DND-41 (cell line): ENCODE results near the gene ABI3.

Experiments
- ATAC-seq: fragments of 200-7000 bp; cut with Tn5 transposase; 3 replicates; pipeline ENCODE4 v1.9.1; 2021; ENCODE audit warnings: low read depth; ENCODE audit not compliant: insufficient read depth
- DNase-seq: peaks from one replicate; pipeline ENCODE4 v3.0.0-alpha.2; 2020
- H2AFZ ChIP-seq: 2 replicates; pipeline ENCODE4 v1.6.0; 2012; ENCODE audit warnings: low read depth, low read length
- H3K27ac ChIP-seq: 2 replicates; pipeline ENCODE4 v1.5.1; 2012; ENCODE audit warnings: low read length, inconsistent platforms
- H3K27me3 ChIP-seq: fragments of 200-600 bp; sonication (generic); 2 replicates; pipeline ENCODE4 v1.6.0; 2012; ENCODE audit warnings: low read length, mild to moderate bottlenecking, inconsistent platforms; ENCODE audit not compliant: insufficient read depth, poor library complexity
- H3K36me3 ChIP-seq: 2 replicates; pipeline ENCODE4 v1.5.1; 2012; ENCODE audit warnings: low read length, inconsistent platforms; ENCODE audit not compliant: insufficient read depth
- H3K4me1 ChIP-seq: 2 replicates; pipeline ENCODE4 v1.5.1; 2012; ENCODE audit warnings: mild to moderate bottlenecking, low read length; ENCODE audit not compliant: insufficient read depth
- H3K4me2 ChIP-seq: 2 replicates; pipeline ENCODE4 v1.6.0; 2012; ENCODE audit warnings: mild to moderate bottlenecking, moderate library complexity, low read length, inconsistent platforms; ENCODE audit not compliant: insufficient read depth
- H3K4me3 ChIP-seq, 2 experiments: fragments of 200-600 bp in 1 of 2; shearing (Covaris generic) in 1 of 2; 2 replicates each; pipeline ENCODE4 v1.5.1; 2012 to 2016; ENCODE audit warnings: inconsistent platforms in 2 of 2, low read length in 2 of 2, mild to moderate bottlenecking in 2 of 2, low read depth in 1 of 2, moderate library complexity in 1 of 2
- H3K79me2 ChIP-seq: 2 replicates; pipeline ENCODE4 v1.6.0; 2012; ENCODE audit warnings: low read length, inconsistent platforms; ENCODE audit not compliant: insufficient read depth
- H3K9ac ChIP-seq: 2 replicates; pipeline ENCODE4 v1.6.0; 2012; ENCODE audit warnings: low read depth, mild to moderate bottlenecking, inconsistent platforms, low read length, moderate library complexity
- H3K9me3 ChIP-seq: 2 replicates; pipeline ENCODE4 v1.5.1; 2012; ENCODE audit warnings: low read length, moderate library complexity, mild to moderate bottlenecking, inconsistent platforms; ENCODE audit not compliant: insufficient read depth, severe bottlenecking
- H4K20me1 ChIP-seq: 2 replicates; pipeline ENCODE4 v1.6.0; 2012; ENCODE audit warnings: low read length; ENCODE audit not compliant: insufficient read depth
- CTCF ChIP-seq: IDR thresholded peaks from 2 replicates; pipeline ENCODE4 v1.5.1; 2012; ENCODE audit warnings: borderline replicate concordance, low read length, moderate library complexity, mild to moderate bottlenecking; ENCODE audit not compliant: poor library complexity, severe bottlenecking; ENCODE audit errors: extremely low read depth
- EZH2 ChIP-seq: IDR thresholded peaks from 3 replicates; pipeline ENCODE4 v1.6.1; 2012; ENCODE audit warnings: borderline replicate concordance, low read depth, mild to moderate bottlenecking, moderate library complexity, low read length, inconsistent platforms; ENCODE audit not compliant: severe bottlenecking

ABI3 gene

GRCh38 chr17:49247944-49248343 is 37.4 kb downstream of the ABI3 start:
- no peak for DNase-seq
- Histone ChIP-seq H3K9me3 (no peaks in the 10 kb centered on the region), H3K9ac (no peak overlapping the region), H3K4me1 (no peaks in the 10 kb centered on the region), H2AFZ (no peak overlapping the region), H3K27me3 (peaks cover 3% of the 10 kb centered on the region), H4K20me1 (peaks cover 4% of the 10 kb centered on the region; the same call in 1 of the 2 replicates), H3K4me2 (no peak overlapping the region), H3K4me3 (no peak overlapping the region), H3K27ac (no peak overlapping the region), H3K36me3 (no peaks in the 10 kb centered on the region), H3K79me2 (no peaks in the 10 kb centered on the region)
- ATAC-seq, result no peak
- TF ChIP-seq CTCF, result no peak
- TF ChIP-seq EZH2, result no peak

GRCh38 chr17:49249292-49249794 is 38.8 kb downstream of the ABI3 start:
- Histone ChIP-seq H3K36me3 (no peaks in the 10 kb centered on the region), H3K4me3 (no peak overlapping the region), H3K27me3 (peaks cover 3% of the 10 kb centered on the region), H3K4me1 (no peaks in the 10 kb centered on the region), H3K9ac (no peak overlapping the region), H2AFZ (no peak overlapping the region), H3K79me2 (no peaks in the 10 kb centered on the region), H3K27ac (no peak overlapping the region), H4K20me1 (peaks cover 4% of the 10 kb centered on the region; the same call in 1 of the 2 replicates), H3K4me2 (no peak overlapping the region), H3K9me3 (no peaks in the 10 kb centered on the region)
- ATAC-seq (no peak), DNase-seq (no peak)
- TF ChIP-seq EZH2 (no peak), CTCF (no peak)

GRCh38 chr17:49249890-49250522 is 39.5 kb downstream of the ABI3 start:
- Histone ChIP-seq H3K27me3 (peaks cover 3% of the 10 kb centered on the region), H3K4me2 (no peak overlapping the region), H3K4me1 (no peaks in the 10 kb centered on the region), H3K36me3 (no peaks in the 10 kb centered on the region), H3K4me3 (no peak overlapping the region), H3K9me3 (no peaks in the 10 kb centered on the region), H3K9ac (no peak overlapping the region), H3K79me2 (no peaks in the 10 kb centered on the region), H2AFZ (no peak overlapping the region), H3K27ac (no peak overlapping the region), H4K20me1 (peaks cover 4% of the 10 kb centered on the region; the same call in 1 of the 2 replicates)
- no peak for DNase-seq
- TF ChIP-seq EZH2 (no peak), CTCF (no peak)
- no peak for ATAC-seq
